Measurements from ENCODE around the gene SIRT7.
"Not testable (repeated sequence)": the region's sequence is repeated elsewhere in the genome, so short reads cannot be mapped to it uniquely, and the experiment has no call there.

The SIRT7 gene

DNA sequence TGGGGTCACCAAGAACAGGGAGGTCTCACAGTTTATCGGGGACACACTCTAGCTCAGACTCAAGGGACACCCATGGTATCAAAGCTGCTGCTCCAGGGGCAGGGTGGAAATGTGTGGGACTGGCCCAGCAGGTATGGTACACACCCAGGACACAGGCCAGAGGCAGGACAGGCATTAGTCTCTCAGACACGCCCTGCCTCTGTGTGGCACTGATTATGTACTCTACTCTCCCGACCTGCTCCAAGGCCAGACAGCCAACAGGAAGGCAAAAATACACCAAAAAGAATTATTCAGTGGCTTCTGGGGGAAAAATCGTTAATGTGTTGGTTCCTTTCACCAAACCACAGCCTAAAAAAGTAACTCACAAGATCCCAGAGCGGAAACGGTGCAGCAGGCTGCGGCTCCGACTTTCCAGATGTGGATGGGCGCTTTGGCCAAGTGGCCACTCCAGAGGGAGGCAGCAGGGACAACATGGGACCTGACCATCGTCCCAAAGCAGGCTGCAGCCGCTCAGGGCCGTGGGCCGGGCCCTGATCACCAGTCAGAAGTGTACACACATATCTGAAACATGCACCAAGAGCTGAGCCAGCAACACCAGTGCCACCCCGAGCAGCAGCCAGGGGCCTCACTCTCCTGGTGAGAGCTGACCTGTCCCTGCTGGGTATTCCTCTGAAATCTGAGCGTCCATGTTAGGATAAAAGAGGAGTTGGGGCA is 1.0 kb upstream of the SIRT7 start:
- DNase-seq, result no peak

DNA sequence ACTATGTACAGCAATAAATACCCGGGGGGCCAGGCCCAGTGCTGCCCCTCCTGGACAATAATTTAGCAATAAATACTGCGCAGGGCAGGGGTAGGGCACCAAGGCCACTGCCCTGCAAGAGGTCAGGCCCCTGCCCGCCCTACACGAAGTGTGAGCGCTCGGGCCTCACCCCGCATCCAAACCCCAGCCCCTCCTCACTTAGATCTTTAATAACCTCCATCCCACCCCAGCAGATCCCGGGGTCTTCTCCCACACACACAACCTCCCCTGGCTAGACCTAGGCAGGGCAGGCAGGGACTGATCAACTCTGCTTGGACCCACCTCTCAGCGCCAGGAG is 325 bp upstream of the SIRT7 start:
- not testable (repeated sequence) for DNase-seq

DNA sequence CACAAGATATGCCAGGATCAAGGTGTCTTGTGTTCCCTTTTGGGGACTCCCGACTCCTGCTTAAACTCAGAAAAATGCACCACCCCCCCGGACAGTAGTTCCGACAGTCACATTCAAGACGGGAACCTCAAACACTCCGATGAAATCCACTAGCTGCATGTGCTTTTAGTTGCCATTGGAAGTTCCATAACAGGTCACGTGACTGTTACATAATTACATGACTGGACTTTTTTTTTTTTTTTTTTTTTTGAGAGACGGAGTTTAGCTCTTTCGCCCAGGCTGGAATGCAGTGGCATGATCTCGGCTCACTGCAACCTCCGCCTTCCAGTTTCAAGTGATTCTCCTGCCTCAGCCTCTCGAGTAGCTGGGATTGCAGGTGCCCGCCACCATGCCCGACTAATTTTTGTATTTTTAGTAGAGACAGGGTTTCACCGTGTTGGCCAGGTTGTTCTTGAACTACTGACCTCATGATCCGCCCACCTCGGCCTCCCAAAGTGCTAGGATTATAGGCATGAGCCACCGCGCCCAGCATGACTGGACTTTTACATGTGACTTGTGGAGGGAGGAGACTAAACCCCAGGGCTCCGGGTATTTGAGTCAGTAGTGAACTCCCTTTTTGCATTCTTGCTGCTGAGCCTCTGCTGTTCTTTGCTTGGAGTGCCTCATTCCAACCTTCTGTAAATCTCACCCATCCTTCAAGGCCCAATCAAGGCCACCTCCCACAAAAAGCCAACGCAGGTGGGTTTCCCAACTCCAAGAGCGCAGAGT is 1.6 kb downstream of the SIRT7 start:
- DNase-seq, result no peak

DNA sequence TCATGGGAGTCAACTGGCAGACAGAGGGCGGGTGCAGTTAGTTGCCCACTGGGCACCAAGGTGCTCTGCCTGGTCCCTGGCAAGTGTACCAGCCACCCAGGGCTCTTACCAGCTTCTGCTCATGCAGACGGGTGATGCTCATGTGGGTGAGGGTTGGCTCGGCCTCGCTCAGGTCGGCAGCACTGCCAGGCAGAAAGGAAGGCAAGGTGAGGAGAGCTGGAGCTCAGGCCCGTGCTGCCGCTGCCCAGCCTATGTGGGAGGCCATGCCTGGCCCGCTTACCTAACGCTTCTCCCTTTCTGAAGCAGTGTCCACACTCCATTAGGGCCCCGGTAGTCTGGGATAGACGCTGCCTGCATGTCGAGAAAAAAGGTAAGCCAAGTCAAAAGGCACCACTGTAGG is 2.6 kb downstream of the SIRT7 start:
- no peak for DNase-seq

DNA sequence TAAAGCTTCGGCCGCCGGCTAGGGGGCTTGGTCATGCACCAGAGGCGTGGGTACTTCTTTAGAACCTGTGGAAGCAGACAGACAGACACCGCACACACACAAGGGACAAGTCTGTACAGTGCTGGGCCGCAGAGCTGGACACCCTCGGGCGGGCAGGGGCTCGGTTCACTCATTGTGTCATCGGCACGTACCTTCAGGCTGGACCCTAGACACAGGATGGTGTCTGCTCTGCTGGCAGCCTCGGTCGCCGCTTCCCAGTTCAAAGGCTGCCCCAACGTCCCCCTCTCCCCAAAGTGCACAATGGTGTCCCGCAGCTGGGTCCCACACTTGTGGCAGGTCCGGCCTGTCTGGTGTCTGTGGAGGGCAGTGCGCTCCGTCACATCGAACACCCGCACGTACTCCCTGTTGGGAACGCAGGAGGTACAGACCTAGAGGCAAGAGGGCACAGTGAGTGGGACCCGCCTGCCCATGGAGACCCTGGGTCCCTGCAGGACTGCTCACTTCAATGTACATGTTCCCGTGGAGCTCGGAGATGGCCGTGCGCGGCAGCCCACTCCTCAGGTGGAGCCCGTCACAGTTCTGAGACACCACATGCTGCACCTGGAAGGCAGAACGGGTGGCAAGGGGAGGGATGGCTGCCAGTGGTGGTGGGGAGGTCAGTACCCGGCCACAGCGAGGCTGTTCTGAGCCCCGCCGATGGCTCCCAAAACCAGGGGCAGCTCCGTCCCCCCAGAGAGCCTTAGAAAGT is 3.7 kb downstream of the SIRT7 start:
- DNase-seq, result no peak

DNA sequence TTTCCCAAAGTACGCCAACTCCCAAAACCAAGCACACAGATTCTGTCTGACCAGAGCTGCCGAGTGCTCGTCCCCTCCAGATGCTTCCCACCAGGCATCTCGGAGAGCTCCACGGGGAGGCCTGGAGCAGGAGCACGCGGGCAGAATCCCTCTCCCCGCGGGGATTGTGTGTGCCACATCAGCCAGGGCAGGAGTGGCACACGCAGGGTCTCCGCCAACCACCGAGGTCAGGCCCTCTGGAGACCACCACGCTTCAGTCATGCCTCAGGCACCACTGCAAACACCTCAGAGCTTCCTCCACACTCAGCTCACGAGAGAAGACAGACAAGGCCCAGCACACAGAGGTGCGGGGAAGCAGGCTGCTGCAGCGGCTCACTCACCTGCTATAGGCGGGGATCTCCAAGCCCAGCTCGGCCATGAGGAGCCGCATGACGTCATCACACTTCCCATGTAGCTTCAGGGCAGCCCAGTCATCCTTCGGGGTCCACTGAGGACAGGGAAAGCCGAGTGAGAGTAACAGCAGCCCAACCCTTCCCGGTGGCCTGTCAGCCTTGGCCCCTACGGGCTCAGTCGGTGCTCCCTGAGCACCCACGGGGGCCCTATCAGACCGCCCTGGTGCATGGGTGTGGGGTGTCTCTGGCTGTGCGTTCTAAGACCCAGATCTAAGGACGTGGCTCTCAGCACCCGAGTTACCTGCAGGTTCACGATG is 4.4 kb downstream of the SIRT7 start:
- DNase-seq, result no peak

DNA sequence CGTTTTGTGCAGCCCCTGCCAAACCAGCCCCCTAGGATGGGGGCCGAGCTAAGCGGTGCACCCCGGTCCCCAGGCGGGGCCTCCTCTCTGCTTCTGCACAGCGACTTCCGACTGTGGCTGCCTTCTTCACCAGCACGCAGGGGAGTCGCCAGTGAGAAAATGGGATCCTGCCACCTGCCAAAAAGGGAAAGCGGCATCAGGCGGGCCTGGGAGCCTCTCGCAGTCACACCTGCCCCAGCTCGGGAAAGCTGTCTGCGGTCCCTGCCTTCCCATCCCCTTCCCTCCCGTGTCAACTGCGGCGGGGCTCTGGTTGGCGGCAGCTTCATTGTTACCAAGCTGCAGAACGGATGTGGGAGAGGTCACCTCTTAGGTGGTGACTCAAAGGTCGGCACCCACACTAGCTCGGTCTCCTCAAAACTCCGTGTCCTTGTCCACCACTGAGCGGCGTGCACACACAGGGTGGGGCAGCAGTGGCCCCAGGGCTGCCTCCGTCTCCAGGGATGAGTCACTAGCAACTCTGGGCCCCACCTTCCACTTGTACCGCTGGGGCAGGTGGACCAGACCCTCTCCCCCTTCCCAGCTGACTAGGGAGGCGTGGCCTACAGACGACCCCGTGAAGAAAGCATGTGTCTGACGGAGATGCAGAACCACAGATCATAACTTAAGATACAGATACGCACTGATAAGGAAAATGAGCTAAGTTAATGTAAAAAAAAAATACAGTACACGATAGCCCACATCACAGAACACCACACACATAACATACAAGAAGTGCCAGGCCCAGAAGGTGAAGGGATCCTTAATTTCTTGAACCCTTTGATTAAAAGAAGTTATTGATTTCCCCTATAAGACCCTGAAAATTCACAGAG is 5.3 kb downstream of the SIRT7 start:
- DNase-seq, result no peak

DNA sequence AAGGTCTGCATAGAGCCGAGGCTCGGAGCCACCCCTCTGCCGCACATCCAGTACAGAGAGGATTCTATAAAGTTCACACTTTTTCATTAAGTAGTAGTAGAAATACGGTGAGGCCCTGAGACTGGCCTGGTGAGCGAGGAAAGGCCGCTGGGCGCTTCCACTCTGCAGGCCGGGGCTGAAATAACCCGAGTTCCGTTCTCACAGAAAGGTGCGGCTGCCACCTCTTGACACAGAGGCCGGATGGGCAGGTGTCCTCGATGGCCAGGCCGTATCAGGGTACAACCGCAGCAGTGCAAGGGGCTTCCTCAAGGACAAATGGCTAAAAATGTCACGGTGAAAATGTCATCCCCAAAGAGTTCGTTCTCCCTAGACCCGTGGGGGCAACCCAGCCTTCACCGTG is 6.0 kb downstream of the SIRT7 start:
- DNase-seq, result no peak

DNA sequence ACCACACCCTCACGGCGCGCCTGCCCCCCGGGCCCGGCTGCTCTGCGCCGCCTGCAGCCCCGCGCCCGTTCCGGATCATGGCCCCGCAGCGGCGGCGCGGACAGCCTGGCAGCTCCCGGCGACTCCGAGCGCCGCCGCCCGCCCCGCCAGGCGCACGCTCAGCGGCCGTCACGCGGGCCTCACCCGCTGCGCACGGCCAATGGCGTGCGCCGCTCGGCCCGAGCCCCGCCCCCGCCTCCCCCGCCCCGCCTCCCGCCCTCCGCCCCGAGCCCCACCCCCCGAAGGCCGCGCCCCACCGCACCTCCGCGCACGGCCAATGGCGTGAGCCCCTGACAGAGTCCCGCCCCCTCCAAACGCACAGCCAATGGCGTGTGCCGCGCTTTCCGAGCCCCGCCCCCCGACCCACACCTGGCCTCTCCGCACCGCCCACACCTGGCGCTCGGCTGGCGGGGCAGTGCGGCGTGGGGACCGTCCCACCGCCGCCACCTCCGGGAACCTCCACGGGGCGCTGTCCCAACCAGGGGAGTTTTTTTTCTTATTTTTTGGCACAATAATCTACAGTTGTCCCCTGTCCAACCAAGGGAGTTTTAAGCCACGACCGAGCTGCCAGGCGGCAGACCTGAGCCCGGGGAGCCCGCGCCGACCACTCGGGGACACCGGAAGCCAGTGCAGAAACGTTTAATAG is 6.6 kb downstream of the SIRT7 start, which contains the start of gene PCYT2:
TSS of gene PCYT2 (minus strand) at position 123 of the 685 bp plus-strand sequence. CDS start at position 79, 44 bp downstream.
- peak; percentile 89 for DNase-seq

DNA sequence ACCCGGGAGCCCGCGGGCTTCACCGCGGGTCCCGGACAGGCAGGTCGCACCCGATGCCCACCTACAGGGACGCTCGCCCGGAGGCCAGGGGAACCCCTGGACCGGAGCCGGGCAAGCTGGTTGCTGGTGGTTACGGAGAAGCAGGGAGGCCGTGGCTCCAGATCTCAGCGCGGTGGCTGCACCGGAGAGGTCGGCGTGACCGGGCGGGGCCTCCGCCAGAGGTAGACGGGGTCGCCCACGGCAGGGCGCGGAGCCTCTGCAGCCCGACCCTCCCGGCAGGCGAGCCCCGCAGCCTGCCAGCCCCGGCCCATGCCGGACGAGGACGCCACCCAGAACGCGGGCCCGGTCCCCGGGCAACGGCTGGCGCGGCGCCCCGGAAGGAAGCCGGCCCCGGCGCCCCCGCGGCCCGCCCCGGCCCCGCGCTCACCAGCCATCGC is 7.1 kb downstream of the SIRT7 start:
- DNase-seq, result no peak

DNA sequence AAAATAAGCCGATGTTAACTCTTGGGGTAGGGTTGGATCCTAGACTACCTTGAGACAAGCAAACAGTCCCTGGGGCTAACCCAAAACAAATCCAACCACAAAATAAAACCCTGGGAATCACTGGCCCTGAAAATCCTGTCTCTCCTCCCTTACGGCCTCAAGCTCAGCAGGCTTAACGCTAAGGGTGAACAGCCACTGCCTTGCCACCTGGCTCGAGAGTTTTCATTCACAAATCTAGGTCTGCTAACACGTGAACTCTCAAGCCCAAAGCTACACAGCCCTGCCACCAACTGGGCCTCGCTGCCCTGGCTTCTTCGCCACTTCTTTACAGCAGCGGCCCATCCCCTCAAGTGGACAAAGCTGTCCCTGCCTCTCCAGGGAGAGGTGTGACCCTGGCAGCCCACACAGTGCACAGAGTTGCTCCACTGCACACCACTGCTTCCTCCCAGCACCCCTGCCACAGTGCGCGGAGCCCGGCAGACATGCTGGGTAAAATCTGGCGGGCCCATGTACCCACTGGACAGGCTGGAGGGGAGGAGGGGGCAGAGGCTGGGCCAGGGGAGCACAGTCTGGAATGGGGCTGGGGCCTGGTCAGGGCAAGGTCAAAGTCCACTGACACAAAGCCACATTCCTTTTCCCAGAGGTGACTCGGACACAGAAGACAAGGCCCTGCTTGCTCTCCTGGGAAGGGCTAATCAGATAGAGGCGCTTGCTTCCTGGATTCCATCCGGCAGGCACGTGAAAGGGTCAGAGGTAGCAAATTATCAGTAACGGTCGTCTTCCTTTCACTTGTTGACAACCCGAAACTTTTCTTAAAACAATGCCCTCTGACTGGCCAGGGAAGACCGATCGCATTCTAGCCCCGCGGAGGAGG is 7.8 kb downstream of the SIRT7 start:
- DNase-seq, result no peak

DNA sequence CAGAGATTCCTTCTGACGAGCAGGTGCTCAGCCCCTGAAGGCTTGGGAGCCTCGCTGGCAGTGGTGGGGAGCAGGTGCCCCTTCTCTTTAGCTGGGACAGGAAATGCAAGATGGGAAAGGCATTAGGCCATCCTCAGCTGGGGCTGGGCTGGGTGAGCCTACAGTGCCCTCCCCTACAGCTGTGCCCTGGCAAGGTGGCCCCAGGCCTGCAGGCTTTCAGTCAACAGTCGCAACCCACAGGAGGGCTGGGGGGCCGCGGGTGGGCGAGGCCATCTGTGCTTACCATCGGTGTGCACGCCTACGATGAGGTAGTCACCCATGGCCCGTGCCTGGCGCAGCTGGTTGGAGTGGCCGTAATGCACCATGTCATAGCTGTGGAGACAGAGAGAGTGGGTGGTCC is 8.7 kb downstream of the SIRT7 start:
- DNase-seq, result no peak

DNA sequence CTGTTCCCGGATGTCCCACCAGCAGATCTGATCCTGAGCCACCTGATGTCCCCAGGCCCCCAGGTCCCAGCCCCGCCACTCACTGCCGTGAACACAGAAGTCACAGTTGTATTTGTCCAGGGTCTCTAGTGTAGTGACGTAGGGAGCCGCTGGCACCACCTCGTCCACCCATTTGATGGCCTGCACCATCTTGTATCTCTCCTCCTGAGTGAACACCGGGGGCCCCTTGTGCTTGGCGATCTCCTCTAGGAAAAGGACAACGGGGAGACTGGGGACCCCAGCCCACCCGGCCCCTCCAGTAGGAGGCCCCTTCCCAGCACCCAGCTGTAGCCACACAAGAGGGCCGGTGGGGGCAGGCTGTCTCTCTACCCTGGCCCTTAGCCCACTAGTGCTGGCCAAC is 9.2 kb downstream of the SIRT7 start:
- no peak for DNase-seq

DNA sequence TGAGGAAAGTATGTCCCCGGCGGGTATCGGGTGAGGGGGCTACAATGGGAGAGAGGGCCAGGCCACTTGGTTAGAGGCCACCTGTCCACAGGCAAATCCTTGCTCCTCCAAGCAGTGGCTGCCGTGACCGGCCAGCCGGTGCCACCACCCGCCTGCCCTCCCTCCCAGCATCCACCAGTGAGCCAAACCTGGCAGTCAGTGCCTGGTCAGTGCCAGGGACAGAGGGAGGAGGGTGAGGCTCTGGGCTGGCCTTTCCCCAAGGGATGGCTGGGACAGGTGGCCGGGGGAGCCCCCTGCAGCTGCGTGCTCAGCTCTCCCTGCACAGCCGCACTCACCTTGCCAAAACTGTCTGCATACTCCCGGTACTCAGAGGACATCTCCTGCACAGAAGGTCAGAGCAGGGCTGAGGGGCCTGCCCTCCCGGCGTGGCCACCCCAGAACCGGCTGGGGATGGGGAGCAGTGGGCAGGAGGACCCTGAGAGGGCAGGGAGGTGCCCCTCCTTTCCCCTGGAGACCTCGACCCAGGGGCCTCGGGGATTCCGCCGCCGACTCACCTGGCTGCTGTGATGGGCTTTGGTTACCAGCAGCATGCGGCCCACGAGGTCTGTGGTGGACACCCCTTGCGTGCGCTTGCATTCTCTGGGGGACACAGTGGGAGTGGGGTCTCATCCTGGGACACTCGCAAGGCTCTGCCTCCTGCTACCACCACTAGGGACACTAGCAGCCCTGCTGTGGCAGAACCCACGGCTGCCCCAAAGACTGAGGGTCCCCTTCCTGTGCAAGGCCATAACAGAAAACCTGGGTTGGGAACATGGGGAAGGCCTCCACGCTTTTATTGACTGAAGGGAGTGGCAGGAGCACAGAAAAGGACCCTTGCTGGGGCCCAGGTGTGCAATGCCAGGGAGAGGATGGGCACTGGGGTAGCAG is 10.5 kb downstream of the SIRT7 start:
- no peak for DNase-seq

DNA sequence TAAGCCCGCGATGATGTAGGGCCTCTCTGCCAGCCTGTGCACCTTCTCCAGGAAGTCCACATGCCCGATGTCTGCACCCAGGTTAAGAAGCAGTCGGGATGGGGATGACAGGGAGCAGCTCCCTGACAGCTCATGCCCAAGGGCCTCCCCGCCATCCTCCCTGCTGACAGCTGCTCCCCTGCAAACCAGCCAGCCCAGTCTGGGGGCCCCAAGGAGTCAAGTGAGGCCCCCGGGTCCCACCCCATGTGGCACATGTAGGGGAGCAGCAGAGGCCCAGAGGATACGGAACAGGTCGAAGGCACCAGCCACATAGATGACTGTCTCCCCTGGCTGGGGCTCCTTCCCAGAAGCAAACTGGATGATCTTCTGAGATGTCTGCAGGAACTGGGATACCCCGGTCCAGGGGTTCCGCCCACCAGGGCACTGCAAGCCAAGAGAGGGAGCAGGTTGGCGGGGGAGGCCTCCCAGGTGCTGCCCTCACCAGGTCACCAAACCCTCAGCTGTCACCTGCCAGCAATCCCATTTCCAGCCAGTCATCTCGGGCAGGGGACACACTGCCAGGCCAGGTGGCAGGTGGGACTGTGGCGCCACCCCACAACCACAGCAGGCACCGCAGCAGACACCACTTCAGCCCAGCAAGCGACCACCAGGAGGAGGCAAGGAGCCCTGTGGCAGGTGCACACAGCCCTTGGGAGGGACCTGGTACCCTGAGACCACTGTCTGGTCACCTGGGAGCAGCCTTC is 11.3 kb downstream of the SIRT7 start:
- no peak for DNase-seq

DNA sequence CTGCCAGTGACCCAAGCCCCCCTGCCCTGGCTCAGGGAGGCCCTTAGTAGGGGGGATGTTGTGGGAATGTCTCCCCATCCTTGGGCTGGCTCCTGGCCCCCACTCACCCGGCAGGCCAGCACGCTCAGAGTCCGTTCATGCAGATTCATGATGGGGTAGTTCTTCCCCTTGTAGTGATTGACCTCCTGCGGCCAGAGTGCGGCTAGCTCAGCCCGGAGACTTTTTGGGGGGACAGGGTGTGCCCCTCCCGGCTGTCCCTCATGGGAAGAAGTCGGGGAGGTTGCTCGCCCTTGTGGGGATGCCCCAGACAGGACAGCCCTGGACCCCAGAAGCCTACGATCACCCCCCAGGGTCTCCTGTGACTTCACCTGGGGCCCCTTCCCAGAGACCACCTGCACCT is 12.0 kb downstream of the SIRT7 start:
- no peak for DNase-seq

DNA sequence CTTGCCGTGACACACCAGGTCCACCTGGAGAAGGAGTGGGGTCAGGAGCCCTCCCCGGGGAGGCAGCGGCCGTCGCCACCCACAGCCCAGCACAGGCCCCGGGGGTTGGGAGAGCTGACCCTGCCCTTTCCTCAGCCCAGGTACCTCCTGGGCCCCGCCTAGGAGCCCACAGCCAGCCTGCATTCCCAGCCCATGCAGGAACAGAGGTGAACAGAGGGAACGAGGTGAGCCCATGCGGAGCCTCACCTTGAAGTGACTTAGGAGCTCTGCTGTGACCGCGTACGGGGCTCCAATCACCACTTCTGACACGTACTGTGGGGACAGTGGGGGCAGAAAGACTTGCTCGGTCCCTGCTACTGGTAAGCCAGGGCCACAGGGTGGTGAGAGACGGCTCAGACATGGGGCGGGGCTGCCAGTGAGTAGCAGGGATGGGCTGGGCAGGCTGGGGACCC is 12.5 kb downstream of the SIRT7 start:
- no peak for DNase-seq

DNA sequence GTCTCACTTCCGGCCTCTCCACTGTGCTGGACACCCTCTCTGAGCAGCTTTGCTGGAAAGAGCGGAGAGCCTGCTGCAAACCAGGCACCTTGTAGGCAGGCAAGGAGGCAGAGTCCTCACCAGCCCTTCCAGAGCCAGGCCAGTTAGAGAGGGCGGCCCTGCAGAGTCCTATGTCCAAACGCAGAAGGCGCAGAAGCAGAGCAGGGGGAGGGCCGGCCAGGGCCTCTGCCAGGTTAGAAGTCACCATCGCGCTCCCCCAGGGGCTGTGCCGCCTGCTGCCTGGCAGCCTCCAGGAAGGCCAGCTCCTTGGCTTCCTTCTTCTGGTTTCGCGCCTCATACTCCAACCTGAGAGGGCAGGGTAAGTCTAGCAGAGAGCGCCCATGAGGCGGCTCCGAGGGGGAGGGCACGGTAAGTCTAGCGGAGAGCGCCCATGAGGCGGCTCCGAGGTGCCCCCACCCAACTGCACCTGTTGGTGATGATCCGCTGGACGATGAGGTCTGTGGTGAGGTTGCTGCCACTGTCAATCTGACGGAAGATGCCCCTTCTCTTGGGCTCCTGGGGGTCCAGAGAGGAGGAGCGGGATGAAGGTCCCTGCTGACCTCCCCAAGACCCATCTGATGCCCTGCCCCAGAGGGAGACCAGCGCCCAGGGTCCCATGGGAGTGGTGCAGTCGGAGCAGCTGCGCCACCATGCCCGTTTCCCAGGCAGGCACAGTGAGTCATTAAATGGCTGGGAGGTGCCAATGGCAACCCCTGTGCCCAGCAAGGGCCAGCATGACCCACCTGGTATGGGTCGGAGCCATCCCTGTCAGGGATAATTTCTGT is 13.2 kb downstream of the SIRT7 start:
- no peak for DNase-seq

Data from NCI-H2029 (cell line).